GM12801 (cell line): ENCODE results near the gene MGAT4A.

Experiments used
- TF ChIP-seq, protein P1 (sequence below): IDR thresholded peaks from one replicate; pipeline ENCODE4 v1.5.1; 2011; ENCODE audit warnings: control low read depth; ENCODE audit not compliant: insufficient read length; ENCODE audit errors: extremely low read depth

The MGAT4A gene

DNA sequence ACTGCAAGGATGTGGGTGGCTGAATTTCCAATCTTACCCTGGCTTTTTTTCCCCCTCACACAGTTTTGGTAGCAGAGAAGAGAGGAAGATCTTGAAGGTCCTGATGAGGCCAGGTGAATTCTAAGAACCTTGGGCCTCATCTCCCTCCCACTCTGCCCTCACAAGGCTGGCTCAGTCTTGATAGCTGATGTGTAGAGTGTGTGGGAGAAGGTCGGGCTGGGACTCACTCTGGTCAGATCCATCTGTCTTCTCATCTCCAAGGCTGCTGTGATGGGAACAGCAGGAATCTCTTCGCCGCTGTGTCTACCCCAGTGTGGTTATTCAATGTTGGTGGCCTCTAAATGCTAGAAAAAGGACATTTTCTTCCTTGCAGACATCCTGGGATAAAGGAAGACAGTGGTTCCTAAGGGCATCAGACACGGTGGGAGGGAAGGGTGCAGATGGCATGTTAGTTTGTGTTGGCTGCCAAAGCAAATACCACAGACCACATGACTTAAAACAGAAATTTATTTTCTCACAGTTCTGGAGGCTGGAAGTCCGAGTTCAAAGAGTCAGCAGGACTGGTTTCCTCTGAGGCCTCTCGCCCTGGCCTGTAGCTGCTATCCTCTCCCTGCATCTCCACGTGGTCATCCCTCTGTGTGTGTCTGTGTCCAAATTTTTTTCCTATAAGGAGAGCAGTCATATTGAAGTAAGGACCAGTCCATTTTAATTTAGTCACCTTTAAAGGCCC is 37.6 kb upstream of the MGAT4A start:
- TF ChIP-seq, protein P1, sequence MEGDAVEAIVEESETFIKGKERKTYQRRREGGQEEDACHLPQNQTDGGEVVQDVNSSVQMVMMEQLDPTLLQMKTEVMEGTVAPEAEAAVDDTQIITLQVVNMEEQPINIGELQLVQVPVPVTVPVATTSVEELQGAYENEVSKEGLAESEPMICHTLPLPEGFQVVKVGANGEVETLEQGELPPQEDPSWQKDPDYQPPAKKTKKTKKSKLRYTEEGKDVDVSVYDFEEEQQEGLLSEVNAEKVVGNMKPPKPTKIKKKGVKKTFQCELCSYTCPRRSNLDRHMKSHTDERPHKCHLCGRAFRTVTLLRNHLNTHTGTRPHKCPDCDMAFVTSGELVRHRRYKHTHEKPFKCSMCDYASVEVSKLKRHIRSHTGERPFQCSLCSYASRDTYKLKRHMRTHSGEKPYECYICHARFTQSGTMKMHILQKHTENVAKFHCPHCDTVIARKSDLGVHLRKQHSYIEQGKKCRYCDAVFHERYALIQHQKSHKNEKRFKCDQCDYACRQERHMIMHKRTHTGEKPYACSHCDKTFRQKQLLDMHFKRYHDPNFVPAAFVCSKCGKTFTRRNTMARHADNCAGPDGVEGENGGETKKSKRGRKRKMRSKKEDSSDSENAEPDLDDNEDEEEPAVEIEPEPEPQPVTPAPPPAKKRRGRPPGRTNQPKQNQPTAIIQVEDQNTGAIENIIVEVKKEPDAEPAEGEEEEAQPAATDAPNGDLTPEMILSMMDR: no peak

- TF ChIP-seq, protein P1: no peak
Measured at GRCh38 chr2:98764499-98764898, 33.6 kb upstream of the MGAT4A start.

GRCh38 chr2:98763209-98763951 is 32.4 kb upstream of the MGAT4A start:
- TF ChIP-seq, protein P1: no peak

- TF ChIP-seq, protein P1: no peak
Measured at GRCh38 chr2:98761909-98762308, 31.0 kb upstream of the MGAT4A start.

GRCh38 chr2:98761267-98761781 is 30.4 kb upstream of the MGAT4A start:
- TF ChIP-seq, protein P1: no peak

- TF ChIP-seq, protein P1: no peak
Measured at GRCh38 chr2:98759827-98760625, 29.1 kb upstream of the MGAT4A start.

DNA sequence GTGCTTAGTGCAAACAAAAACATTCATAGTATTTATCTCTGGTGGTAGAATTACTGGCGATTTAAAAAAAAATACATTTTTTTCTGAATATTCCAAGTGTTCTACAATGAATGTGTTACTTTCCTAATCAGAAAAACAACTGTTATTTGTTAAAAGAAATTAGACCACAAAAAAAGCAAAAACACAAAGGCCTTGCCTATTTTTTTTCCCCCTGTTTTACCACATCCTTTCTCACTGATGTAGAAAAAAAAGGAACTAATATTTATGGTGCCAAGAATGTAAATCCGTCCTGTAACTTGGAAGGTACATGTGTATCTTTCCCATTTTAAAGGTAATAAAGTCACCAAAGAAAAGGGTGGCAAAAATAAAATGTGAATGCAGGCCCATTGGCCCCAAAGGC is 28.4 kb upstream of the MGAT4A start:
- TF ChIP-seq, protein P1: no peak
